ENCODE measurements around the gene OR7C1.
"Not testable (repeated sequence)": the region's sequence is repeated elsewhere in the genome, so short reads cannot be mapped to it uniquely, and the experiment has no call there.

DNA sequence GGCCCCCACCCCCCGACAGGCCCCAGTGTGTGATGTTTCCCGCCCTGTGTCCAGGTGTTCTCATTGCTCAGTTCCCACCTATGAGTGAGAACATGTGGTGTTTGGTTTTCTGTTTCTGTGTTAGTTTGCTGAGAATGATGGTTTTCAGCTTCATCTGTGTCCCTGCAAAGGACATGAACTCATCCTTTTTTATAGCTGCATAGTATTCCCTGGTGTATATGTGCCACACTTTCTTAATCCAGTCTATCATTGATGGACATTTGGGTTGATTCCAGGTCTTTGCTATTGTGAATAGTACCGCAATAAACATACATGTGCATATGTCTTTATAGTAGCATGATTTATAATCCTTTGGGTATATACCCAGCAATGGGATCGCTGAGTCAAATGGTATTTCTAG, 57.3 kb downstream of the OR7C1 start:
- TF ChIP-seq, protein P1, sequence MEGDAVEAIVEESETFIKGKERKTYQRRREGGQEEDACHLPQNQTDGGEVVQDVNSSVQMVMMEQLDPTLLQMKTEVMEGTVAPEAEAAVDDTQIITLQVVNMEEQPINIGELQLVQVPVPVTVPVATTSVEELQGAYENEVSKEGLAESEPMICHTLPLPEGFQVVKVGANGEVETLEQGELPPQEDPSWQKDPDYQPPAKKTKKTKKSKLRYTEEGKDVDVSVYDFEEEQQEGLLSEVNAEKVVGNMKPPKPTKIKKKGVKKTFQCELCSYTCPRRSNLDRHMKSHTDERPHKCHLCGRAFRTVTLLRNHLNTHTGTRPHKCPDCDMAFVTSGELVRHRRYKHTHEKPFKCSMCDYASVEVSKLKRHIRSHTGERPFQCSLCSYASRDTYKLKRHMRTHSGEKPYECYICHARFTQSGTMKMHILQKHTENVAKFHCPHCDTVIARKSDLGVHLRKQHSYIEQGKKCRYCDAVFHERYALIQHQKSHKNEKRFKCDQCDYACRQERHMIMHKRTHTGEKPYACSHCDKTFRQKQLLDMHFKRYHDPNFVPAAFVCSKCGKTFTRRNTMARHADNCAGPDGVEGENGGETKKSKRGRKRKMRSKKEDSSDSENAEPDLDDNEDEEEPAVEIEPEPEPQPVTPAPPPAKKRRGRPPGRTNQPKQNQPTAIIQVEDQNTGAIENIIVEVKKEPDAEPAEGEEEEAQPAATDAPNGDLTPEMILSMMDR (IDR thresholded peaks at IDR 0.05) = not testable (repeated sequence)
- not testable (repeated sequence) for TF ChIP-seq POLR2A, POLR2AphosphoS5 (IDR thresholded peaks at IDR 0.05)
